ENCODE results near the gene CXorf66. TPM values are rescaled to one million over a fixed set of nuclear protein-coding genes. Genes with fewer than 3 reads are reported as not detected.
"Not testable (repeated sequence)": the region's sequence is repeated elsewhere in the genome, so short reads cannot be mapped to it uniquely, and the experiment has no call there.

The CXorf66 gene
- total RNA-seq, 1 experiment from 2014 or later = not detected

DNA sequence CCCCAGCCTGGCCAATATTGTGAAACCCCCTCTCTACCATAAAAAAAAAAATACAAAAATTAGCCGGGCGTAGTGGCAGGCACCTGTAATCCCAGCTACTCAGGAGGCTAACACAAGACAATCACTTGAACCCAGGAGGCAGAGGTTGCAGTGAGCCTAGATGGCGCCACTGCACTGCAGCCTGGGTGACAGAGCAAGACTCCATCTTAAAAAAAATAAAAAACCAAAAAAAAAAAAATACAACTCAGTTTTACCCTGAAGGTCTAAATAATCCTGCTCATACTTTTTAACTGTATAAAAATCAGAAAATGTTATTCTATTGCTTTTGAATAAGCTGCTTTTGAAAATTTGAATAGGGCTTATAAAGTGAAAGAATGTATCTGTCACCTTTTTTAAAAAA is 838 bp upstream of the CXorf66 start:
- TF ChIP-seq, protein P1, sequence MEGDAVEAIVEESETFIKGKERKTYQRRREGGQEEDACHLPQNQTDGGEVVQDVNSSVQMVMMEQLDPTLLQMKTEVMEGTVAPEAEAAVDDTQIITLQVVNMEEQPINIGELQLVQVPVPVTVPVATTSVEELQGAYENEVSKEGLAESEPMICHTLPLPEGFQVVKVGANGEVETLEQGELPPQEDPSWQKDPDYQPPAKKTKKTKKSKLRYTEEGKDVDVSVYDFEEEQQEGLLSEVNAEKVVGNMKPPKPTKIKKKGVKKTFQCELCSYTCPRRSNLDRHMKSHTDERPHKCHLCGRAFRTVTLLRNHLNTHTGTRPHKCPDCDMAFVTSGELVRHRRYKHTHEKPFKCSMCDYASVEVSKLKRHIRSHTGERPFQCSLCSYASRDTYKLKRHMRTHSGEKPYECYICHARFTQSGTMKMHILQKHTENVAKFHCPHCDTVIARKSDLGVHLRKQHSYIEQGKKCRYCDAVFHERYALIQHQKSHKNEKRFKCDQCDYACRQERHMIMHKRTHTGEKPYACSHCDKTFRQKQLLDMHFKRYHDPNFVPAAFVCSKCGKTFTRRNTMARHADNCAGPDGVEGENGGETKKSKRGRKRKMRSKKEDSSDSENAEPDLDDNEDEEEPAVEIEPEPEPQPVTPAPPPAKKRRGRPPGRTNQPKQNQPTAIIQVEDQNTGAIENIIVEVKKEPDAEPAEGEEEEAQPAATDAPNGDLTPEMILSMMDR (IDR thresholded peaks at IDR 0.05; ENCODE audit: insufficient read depth in 1 of 2, low read depth in 1 of 2, low read length in 1 of 2, severe bottlenecking in 1 of 2, unreplicated experiment in 1 of 2) = peak in 1 of 2 experiments; percentile 3
- H3K4me3 ChIP-seq (ENCODE audit: low read depth, low read length); POLR2A ChIA-PET; H3K9me3 ChIP-seq; DNase-seq; H3K4me1 Mint-ChIP-seq (ENCODE audit: low read depth, unreplicated experiment); H3K36me3 ChIP-seq (ENCODE audit: control insufficient read depth, insufficient read depth, low read length); H3K36me3 Mint-ChIP-seq (ENCODE audit: insufficient read depth, unreplicated experiment); H3K4me3 Mint-ChIP-seq (ENCODE audit: unreplicated experiment); BruUV-seq (replicated peaks); H3K27me3 Mint-ChIP-seq (ENCODE audit: insufficient read depth, unreplicated experiment); intact Hi-C loops (cut with micrococcal nuclease; ENCODE audit: unreplicated experiment); CTCF ChIA-PET; H3K27me3 ChIP-seq (replicated peaks; ENCODE audit: control insufficient read depth, insufficient read depth, low read length); H3K9me3 Mint-ChIP-seq (ENCODE audit: unreplicated experiment); H3K27ac Mint-ChIP-seq (ENCODE audit: unreplicated experiment); H3K4me1 ChIP-seq: not testable (repeated sequence)

DNA sequence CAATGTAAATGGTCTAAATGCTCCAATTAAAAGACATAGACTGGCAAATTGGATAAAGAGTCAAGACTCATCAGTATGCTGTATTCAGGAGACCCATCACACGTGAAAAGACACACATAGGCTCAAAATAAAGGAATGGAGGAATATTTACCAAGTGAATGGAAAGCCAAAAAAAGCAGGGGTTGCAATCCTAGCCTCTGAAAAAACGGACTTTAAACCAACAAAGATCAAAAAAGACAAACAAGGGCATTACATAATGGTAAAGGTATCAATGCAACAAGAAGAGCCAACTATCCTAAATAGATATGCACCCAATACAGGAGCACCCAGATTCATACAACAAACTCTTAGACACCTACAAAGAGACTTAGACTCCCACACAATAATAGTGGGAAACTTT is 4.2 kb downstream of the CXorf66 start:
- H3K9me3 Mint-ChIP-seq (ENCODE audit: unreplicated experiment); H3K4me1 Mint-ChIP-seq (ENCODE audit: low read depth, unreplicated experiment); POLR2A ChIA-PET; H3K27ac Mint-ChIP-seq (ENCODE audit: unreplicated experiment); H3K27me3 ChIP-seq (replicated peaks; ENCODE audit: control insufficient read depth, insufficient read depth, low read length); DNase-seq; H3K9me3 ChIP-seq; BruUV-seq (replicated peaks); H3K4me3 Mint-ChIP-seq (ENCODE audit: unreplicated experiment); H3K4me3 ChIP-seq (ENCODE audit: low read depth, low read length); H3K36me3 ChIP-seq (ENCODE audit: control insufficient read depth, insufficient read depth, low read length); H3K36me3 Mint-ChIP-seq (ENCODE audit: insufficient read depth, unreplicated experiment); H3K4me1 ChIP-seq; intact Hi-C loops (cut with micrococcal nuclease; ENCODE audit: unreplicated experiment); H3K27me3 Mint-ChIP-seq (ENCODE audit: insufficient read depth, unreplicated experiment); CTCF ChIA-PET: not testable (repeated sequence)

DNA sequence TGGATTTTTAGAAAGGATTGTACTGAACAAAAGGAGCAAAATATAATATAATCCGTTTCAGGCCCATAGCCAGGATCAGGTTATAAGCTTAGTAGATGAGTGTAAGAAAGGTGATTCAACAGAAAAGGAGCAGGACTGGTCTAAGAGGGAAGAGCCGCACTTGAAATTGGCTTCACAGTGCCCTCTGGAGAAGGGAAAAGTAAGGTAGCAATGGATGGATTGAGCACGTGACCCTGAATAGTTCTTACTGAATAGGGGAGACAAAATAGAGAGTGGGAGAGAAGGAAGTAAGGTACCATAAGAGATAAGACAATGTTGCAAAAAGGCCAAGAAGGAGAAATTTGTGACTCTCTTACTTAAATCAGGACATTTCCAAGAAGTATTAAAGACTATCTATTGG is 15.6 kb downstream of the CXorf66 start:
- no TSS peak for BruUV-seq (replicated peaks)
- no peaks in the 10 kb centered on the region for H3K9me3 ChIP-seq
- H3K27me3 ChIP-seq (replicated peaks; ENCODE audit: control insufficient read depth, insufficient read depth, low read length) = no peaks in the 10 kb centered on the region
- POLR2A ChIA-PET = no interaction called here
- TF ChIP-seq, protein P1 (IDR thresholded peaks at IDR 0.05; ENCODE audit: insufficient read depth in 1 of 2, low read depth in 1 of 2, low read length in 1 of 2, severe bottlenecking in 1 of 2, unreplicated experiment in 1 of 2) = peak in 1 of 2 experiments; percentile 9
- no peaks in the 10 kb centered on the region for H3K27me3 Mint-ChIP-seq (ENCODE audit: insufficient read depth, unreplicated experiment)
- no peaks in the 10 kb centered on the region for H3K36me3 Mint-ChIP-seq (ENCODE audit: insufficient read depth, unreplicated experiment)
- H3K4me3 Mint-ChIP-seq (ENCODE audit: unreplicated experiment) = no peak overlapping the region
- H3K4me1 ChIP-seq = no peaks in the 10 kb centered on the region
- no peak overlapping the region for H3K4me3 ChIP-seq (ENCODE audit: low read depth, low read length)
- CTCF ChIA-PET = no interaction called here
- no peak overlapping the region for H3K27ac Mint-ChIP-seq (ENCODE audit: unreplicated experiment)
- intact Hi-C loops (cut with micrococcal nuclease; ENCODE audit: unreplicated experiment) = no loop called here
- H3K9me3 Mint-ChIP-seq (ENCODE audit: unreplicated experiment) = no peaks in the 10 kb centered on the region
- no peaks in the 10 kb centered on the region for H3K4me1 Mint-ChIP-seq (ENCODE audit: low read depth, unreplicated experiment)
- no peaks in the 10 kb centered on the region for H3K36me3 ChIP-seq (ENCODE audit: control insufficient read depth, insufficient read depth, low read length)
- no peak for DNase-seq

DNA sequence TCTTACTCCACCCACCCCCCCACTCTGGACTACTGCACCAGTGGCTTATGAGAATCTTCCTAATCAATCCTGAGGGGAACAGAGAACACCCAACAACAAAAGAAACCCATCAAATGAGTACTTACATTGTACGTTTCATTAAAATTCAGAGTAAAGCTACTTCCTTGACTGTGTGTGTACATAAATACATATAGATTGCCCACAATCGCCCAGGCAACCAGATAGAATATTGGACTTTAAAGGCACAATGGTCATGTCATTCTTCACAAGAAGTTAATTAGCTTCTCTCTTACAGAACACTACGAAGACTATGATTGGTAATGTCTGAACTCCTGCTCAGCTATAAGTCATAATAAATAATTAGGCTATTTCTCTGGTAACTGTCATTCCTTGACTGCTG is 20.2 kb downstream of the CXorf66 start:
- Histone ChIP-seq H3K4me3 (ENCODE audit: low read depth, low read length) (no peak overlapping the region), H3K9me3 (no peaks in the 10 kb centered on the region), H3K27me3 (replicated peaks; ENCODE audit: control insufficient read depth, insufficient read depth, low read length) (no peaks in the 10 kb centered on the region), H3K4me1 (no peaks in the 10 kb centered on the region), H3K36me3 (ENCODE audit: control insufficient read depth, insufficient read depth, low read length) (no peaks in the 10 kb centered on the region)
- no peak overlapping the region for H3K27ac Mint-ChIP-seq (ENCODE audit: unreplicated experiment)
- DNase-seq = no peak
- BruUV-seq (replicated peaks) = no TSS peak
- H3K9me3 Mint-ChIP-seq (ENCODE audit: unreplicated experiment) = no peaks in the 10 kb centered on the region
- no peaks in the 10 kb centered on the region for H3K36me3 Mint-ChIP-seq (ENCODE audit: insufficient read depth, unreplicated experiment)
- H3K4me1 Mint-ChIP-seq (ENCODE audit: low read depth, unreplicated experiment) = no peaks in the 10 kb centered on the region
- POLR2A ChIA-PET = no interaction called here
- H3K27me3 Mint-ChIP-seq (ENCODE audit: insufficient read depth, unreplicated experiment) = peaks cover 4% of the 10 kb centered on the region
- intact Hi-C loops (cut with micrococcal nuclease; ENCODE audit: unreplicated experiment) = no loop called here
- TF ChIP-seq, protein P1 (IDR thresholded peaks at IDR 0.05; ENCODE audit: insufficient read depth in 1 of 2, low read depth in 1 of 2, low read length in 1 of 2, severe bottlenecking in 1 of 2, unreplicated experiment in 1 of 2) = no peak
- H3K4me3 Mint-ChIP-seq (ENCODE audit: unreplicated experiment) = no peak overlapping the region
- CTCF ChIA-PET = interaction anchor here (0.7 kb wide), 1 partner anchor 814 kb away, joined by 4 read pairs; no protein-coding TSS in a partner anchor

Measured in Caco-2 (cell line).